ENCODE data around the gene EPYC. TPM values are rescaled to one million over a fixed set of nuclear protein-coding genes. Genes with fewer than 3 reads are reported as not detected.

EPYC gene
- total RNA-seq, 1 experiment from 2014 or later: not detected

- Mint-ChIP-seq H3K27me3 (ENCODE audit: insufficient read depth, unreplicated experiment) (no peaks in the 10 kb centered on the region), H3K9me3 (ENCODE audit: unreplicated experiment) (no peaks in the 10 kb centered on the region), H3K4me1 (ENCODE audit: insufficient read depth, unreplicated experiment) (peaks cover 6% of the 10 kb centered on the region), H3K27ac (ENCODE audit: low read depth, unreplicated experiment) (no peak overlapping the region), H3K4me3 (ENCODE audit: unreplicated experiment) (no peak overlapping the region), H3K36me3 (ENCODE audit: insufficient read depth, unreplicated experiment) (no peaks in the 10 kb centered on the region)
- DNase-seq (ENCODE audit: unreplicated experiment): peak; percentile 68
- CTCF ChIA-PET: interaction anchor here (0.6 to 3.2 kb wide), 22 partner anchors 17 to 1470 kb away, joined by 3 to 13 read pairs (median 3); no protein-coding TSS in a partner anchor
- POLR2A ChIA-PET: interaction anchor here (0.6 to 0.8 kb wide), 6 partner anchors 9 to 1416 kb away, joined by 3 to 5 read pairs (median 3); partner anchors contain the start of gene ATP2B1
- BruUV-seq (replicated peaks): no TSS peak
- peak; percentile 68 for TF ChIP-seq CTCF (IDR thresholded peaks at IDR 0.05; ENCODE audit: unreplicated experiment)
- intact Hi-C loops (cut with micrococcal nuclease): loop anchor here (1.0 to 5.0 kb wide), 3 partner anchors 929 to 1398 kb away; no protein-coding TSS in a partner anchor
Observed at GRCh38 chr12:90940872-90941499, 63.8 kb downstream of the EPYC start.

GRCh38 chr12:90939382-90939781, 65.4 kb downstream of the EPYC start:
- TF ChIP-seq CTCF (IDR thresholded peaks at IDR 0.05; ENCODE audit: unreplicated experiment): no peak
- Mint-ChIP-seq H3K27me3 (ENCODE audit: insufficient read depth, unreplicated experiment) (no peaks in the 10 kb centered on the region), H3K27ac (ENCODE audit: low read depth, unreplicated experiment) (no peak overlapping the region), H3K4me1 (ENCODE audit: insufficient read depth, unreplicated experiment) (peaks cover 6% of the 10 kb centered on the region), H3K4me3 (ENCODE audit: unreplicated experiment) (no peak overlapping the region), H3K9me3 (ENCODE audit: unreplicated experiment) (no peaks in the 10 kb centered on the region), H3K36me3 (ENCODE audit: insufficient read depth, unreplicated experiment) (no peaks in the 10 kb centered on the region)
- no peak for DNase-seq (ENCODE audit: unreplicated experiment)
- intact Hi-C loops (cut with micrococcal nuclease): no loop called here
- ChIA-PET POLR2A (no interaction called here), CTCF (interaction anchor here (0.6 to 1.0 kb wide), 6 partner anchors 18 to 1394 kb away, joined by 3 to 4 read pairs (median 3); no protein-coding TSS in a partner anchor)
- BruUV-seq (replicated peaks): no TSS peak

GRCh38 chr12:90938451-90938850, 66.3 kb downstream of the EPYC start:
- ChIA-PET CTCF (interaction anchor here (0.6 to 0.7 kb wide), 3 partner anchors 86 to 1396 kb away, joined by 3 read pairs; no protein-coding TSS in a partner anchor), POLR2A (no interaction called here)
- no peak overlapping the region for H3K4me3 Mint-ChIP-seq (ENCODE audit: unreplicated experiment)
- no peak for TF ChIP-seq CTCF (IDR thresholded peaks at IDR 0.05; ENCODE audit: unreplicated experiment)
- H3K27ac Mint-ChIP-seq (ENCODE audit: low read depth, unreplicated experiment): no peak overlapping the region
- no peaks in the 10 kb centered on the region for H3K27me3 Mint-ChIP-seq (ENCODE audit: insufficient read depth, unreplicated experiment)
- no peaks in the 10 kb centered on the region for H3K9me3 Mint-ChIP-seq (ENCODE audit: unreplicated experiment)
- DNase-seq (ENCODE audit: unreplicated experiment): no peak
- peaks cover 6% of the 10 kb centered on the region for H3K4me1 Mint-ChIP-seq (ENCODE audit: insufficient read depth, unreplicated experiment)
- BruUV-seq (replicated peaks): no TSS peak
- intact Hi-C loops (cut with micrococcal nuclease): no loop called here
- no peaks in the 10 kb centered on the region for H3K36me3 Mint-ChIP-seq (ENCODE audit: insufficient read depth, unreplicated experiment)

DNA sequence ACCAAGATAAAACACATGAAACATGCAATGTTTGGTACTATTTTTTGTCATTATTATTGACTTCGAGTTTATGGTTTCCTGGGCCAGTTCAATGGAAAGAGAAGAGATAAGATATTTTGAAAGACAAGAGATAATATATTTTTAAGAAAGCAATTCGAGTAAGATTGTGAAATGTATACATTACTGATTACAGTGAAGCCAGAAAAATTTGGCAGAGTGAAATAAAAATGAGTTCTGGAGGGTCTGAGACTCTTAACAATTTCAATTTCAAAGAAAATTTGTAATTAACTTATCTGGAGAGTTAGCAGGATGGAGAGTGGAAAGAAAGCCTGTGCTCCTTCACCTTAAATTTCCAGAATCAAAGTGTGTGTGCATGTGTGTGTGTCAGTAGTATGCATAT, 67.1 kb downstream of the EPYC start:
- no peak for DNase-seq (ENCODE audit: unreplicated experiment)
- TF ChIP-seq CTCF (IDR thresholded peaks at IDR 0.05; ENCODE audit: unreplicated experiment): no peak
- intact Hi-C loops (cut with micrococcal nuclease): no loop called here
- no peak overlapping the region for H3K27ac Mint-ChIP-seq (ENCODE audit: low read depth, unreplicated experiment)
- no peaks in the 10 kb centered on the region for H3K36me3 Mint-ChIP-seq (ENCODE audit: insufficient read depth, unreplicated experiment)
- POLR2A ChIA-PET: no interaction called here
- no peaks in the 10 kb centered on the region for H3K27me3 Mint-ChIP-seq (ENCODE audit: insufficient read depth, unreplicated experiment)
- no peak overlapping the region for H3K4me3 Mint-ChIP-seq (ENCODE audit: unreplicated experiment)
- peaks cover 6% of the 10 kb centered on the region for H3K4me1 Mint-ChIP-seq (ENCODE audit: insufficient read depth, unreplicated experiment)
- CTCF ChIA-PET: interaction anchor here (0.6 to 1.2 kb wide), 3 partner anchors 8 to 928 kb away, joined by 3 to 4 read pairs (median 3); no protein-coding TSS in a partner anchor
- BruUV-seq (replicated peaks): no TSS peak
- no peaks in the 10 kb centered on the region for H3K9me3 Mint-ChIP-seq (ENCODE audit: unreplicated experiment)
